Body of pancreas (tissue), 4 donors: Measurements from ENCODE around the gene ADIPOQ.

Experiments
- CTCF ChIP-seq, 7 experiments: fragments of 450-650 bp in 4 of 7; fragments of 200-600 bp in 3 of 7; sonication (generic) in 3 of 7; IDR thresholded peaks; one replicate each; pipeline ENCODE4 v1.5.1; 2016 to 2019; ENCODE audit warnings: antibody characterized with exemption in 7 of 7
- POLR2A ChIP-seq, 3 donors: fragments of 450-650 bp; IDR thresholded peaks; one replicate each; pipeline ENCODE4 v1.6.1; 2016; ENCODE audit warnings: antibody characterized with exemption in 3 of 3, mild to moderate bottlenecking in 2 of 3

GRCh38 chr3:186818956-186819355 is 23.6 kb upstream of the ADIPOQ start:
- TF ChIP-seq CTCF (IDR thresholded peaks at IDR 0.05) (no peak), POLR2A (IDR thresholded peaks at IDR 0.05) (no peak)
